BLaER1 (cell line): ENCODE data around the gene PAPSS2.

Experiments
- H3K27ac ChIP-seq: shearing (Covaris generic); formaldehyde crosslinking; 2 replicates; pipeline ENCODE4 v1.8.1; 2022
- H3K27me3 ChIP-seq: shearing (Covaris generic); formaldehyde crosslinking; 2 replicates; pipeline ENCODE4 v1.8.1; 2022
- H3K36me3 ChIP-seq: shearing (Covaris generic); formaldehyde crosslinking; 2 replicates; pipeline ENCODE4 v1.8.1; 2022
- H3K4me1 ChIP-seq: shearing (Covaris generic); formaldehyde crosslinking; 2 replicates; pipeline ENCODE4 v1.8.1; 2022
- H3K4me2 ChIP-seq: shearing (Covaris generic); formaldehyde crosslinking; 2 replicates; pipeline ENCODE4 v1.8.1; 2022
- H3K4me3 ChIP-seq: shearing (Covaris generic); formaldehyde crosslinking; 2 replicates; pipeline ENCODE4 v1.8.1; 2022
- H3K9ac ChIP-seq: shearing (Covaris generic); formaldehyde crosslinking; 2 replicates; pipeline ENCODE4 v1.8.1; 2022
- H3K9me3 ChIP-seq: shearing (Covaris generic); formaldehyde crosslinking; 2 replicates; pipeline ENCODE4 v1.8.1; 2022
- H4K20me1 ChIP-seq: shearing (Covaris generic); formaldehyde crosslinking; 2 replicates; pipeline ENCODE4 v1.8.1; 2022
- Cebpa-rat ChIP-seq: shearing (Covaris generic); IDR thresholded peaks from 2 replicates; pipeline ENCODE4 v1.8.1; 2022

PAPSS2 gene

GRCh38 chr10:87759551-87759950 is 99.9 kb downstream of the PAPSS2 start:
- H3K4me3 ChIP-seq: no peak overlapping the region
- H4K20me1 ChIP-seq: no peaks in the 10 kb centered on the region
- no peak overlapping the region for H3K27ac ChIP-seq
- H3K9me3 ChIP-seq: no peaks in the 10 kb centered on the region
- H3K9ac ChIP-seq: no peak overlapping the region
- H3K4me1 ChIP-seq: peaks cover 10% of the 10 kb centered on the region
- H3K36me3 ChIP-seq: peaks cover 58% of the 10 kb centered on the region
- H3K27me3 ChIP-seq: no peaks in the 10 kb centered on the region
- H3K4me2 ChIP-seq: no peak overlapping the region
- TF ChIP-seq Cebpa-rat: no peak

DNA sequence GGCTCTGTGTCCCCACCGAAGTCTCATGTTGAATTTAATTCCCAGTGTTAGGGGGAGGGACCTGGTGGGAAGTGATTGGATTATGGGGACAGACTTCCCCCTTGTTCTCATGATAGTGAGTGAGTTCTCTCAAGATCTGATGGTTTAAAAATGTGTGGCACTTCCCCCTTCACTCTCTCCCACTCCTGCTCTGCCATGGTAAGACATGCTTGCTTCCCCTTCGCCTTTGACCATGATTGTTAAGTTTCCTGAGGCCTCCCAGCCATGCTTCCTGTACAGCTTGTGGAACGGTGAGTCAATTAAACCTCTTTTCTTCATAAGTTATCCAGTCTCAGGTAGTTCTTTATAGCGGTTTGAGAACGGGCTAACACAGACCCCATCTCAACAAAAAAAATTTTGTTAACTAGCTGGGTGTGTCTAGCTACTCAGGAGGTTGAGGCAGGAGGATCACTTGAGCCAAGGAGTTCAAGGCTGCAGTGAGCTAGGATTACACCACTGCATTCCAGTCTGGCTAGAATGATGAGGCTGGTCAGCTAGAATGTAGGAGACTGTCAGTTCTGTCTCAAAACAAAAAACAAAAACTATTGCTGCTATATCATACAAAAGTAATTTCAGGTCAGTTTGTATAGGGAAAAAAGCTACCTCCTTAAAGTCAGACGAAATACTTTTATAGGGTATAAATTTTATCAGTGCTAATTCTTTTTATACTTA is 100.7 kb downstream of the PAPSS2 start:
- Histone ChIP-seq H3K36me3 (peaks cover 54% of the 10 kb centered on the region), H4K20me1 (no peaks in the 10 kb centered on the region), H3K4me2 (peak overlapping the region; percentile 37), H3K9me3 (no peaks in the 10 kb centered on the region), H3K27me3 (no peaks in the 10 kb centered on the region), H3K9ac (no peak overlapping the region), H3K27ac (no peak overlapping the region), H3K4me3 (no peak overlapping the region), H3K4me1 (peaks cover 10% of the 10 kb centered on the region)
- no peak for TF ChIP-seq Cebpa-rat

GRCh38 chr10:87761153-87761552 is 101.5 kb downstream of the PAPSS2 start:
- H3K4me2 ChIP-seq: no peak overlapping the region
- H3K4me1 ChIP-seq: peaks cover 10% of the 10 kb centered on the region
- peaks cover 52% of the 10 kb centered on the region for H3K36me3 ChIP-seq
- no peak for TF ChIP-seq Cebpa-rat
- no peak overlapping the region for H3K27ac ChIP-seq
- H3K4me3 ChIP-seq: no peak overlapping the region
- no peak overlapping the region for H3K9ac ChIP-seq
- H3K9me3 ChIP-seq: no peaks in the 10 kb centered on the region
- no peaks in the 10 kb centered on the region for H3K27me3 ChIP-seq
- H4K20me1 ChIP-seq: no peaks in the 10 kb centered on the region

- TF ChIP-seq Cebpa-rat: no peak
- Histone ChIP-seq H3K36me3 (peaks cover 52% of the 10 kb centered on the region), H3K4me2 (no peak overlapping the region), H4K20me1 (no peaks in the 10 kb centered on the region), H3K9me3 (no peaks in the 10 kb centered on the region), H3K4me1 (peaks cover 10% of the 10 kb centered on the region), H3K4me3 (no peak overlapping the region), H3K27ac (no peak overlapping the region), H3K27me3 (no peaks in the 10 kb centered on the region), H3K9ac (no peak overlapping the region)
These were observed 102.2 kb downstream of the PAPSS2 start for GRCh38 chr10:87761892-87762291.

- Histone ChIP-seq H4K20me1 (no peaks in the 10 kb centered on the region), H3K9ac (no peak overlapping the region), H3K27me3 (no peaks in the 10 kb centered on the region), H3K4me1 (peaks cover 10% of the 10 kb centered on the region), H3K9me3 (no peaks in the 10 kb centered on the region), H3K36me3 (peaks cover 57% of the 10 kb centered on the region), H3K4me2 (no peak overlapping the region), H3K27ac (no peak overlapping the region), H3K4me3 (no peak overlapping the region)
- no peak for TF ChIP-seq Cebpa-rat
These were observed 103.6 kb downstream of the PAPSS2 start for GRCh38 chr10:87763086-87763861.

DNA sequence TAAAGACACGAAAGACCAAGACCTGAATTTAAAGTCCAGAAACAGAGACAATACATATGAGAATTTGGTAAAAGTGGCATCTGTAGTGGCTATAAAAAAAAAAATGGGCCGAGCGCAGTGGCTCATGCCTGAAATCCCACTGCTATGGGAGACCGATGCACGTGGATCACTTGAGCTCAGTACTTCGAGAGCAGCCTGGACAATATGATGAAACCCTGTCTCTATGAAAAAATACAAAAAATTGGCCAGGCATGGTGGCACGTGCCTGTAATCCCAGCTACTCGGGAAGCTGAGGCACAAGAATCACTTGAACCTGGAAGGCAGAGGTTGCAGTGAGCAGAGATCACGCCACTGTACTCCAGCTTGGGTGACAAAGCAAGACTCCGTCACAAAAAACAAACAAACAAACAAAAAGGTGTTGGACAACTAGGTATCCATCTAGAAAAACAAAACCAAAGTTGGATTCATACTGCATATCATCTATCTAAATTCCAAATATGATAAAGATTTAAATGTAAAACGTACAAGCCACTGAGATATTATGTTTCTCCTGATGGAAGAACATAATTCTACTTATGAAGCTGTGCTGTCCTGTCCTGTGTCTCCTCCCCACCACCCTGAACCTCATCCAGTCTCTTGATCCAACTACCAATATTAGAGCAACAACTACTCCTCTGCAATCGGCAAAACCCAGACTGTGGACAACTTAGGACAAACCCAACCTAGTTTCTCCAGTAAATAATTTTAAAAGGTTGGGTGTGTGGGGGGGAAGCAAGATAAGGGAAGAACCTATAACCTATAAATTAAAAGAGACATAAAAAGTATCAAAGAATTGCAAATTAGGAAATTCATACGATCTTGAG is 104.6 kb downstream of the PAPSS2 start:
- no peak overlapping the region for H3K4me3 ChIP-seq
- H3K4me1 ChIP-seq: peaks cover 10% of the 10 kb centered on the region
- no peak overlapping the region for H3K27ac ChIP-seq
- TF ChIP-seq Cebpa-rat: no peak
- H3K36me3 ChIP-seq: peaks cover 64% of the 10 kb centered on the region
- no peak overlapping the region for H3K4me2 ChIP-seq
- no peak overlapping the region for H3K9ac ChIP-seq
- H4K20me1 ChIP-seq: no peaks in the 10 kb centered on the region
- H3K9me3 ChIP-seq: no peaks in the 10 kb centered on the region
- no peaks in the 10 kb centered on the region for H3K27me3 ChIP-seq

DNA sequence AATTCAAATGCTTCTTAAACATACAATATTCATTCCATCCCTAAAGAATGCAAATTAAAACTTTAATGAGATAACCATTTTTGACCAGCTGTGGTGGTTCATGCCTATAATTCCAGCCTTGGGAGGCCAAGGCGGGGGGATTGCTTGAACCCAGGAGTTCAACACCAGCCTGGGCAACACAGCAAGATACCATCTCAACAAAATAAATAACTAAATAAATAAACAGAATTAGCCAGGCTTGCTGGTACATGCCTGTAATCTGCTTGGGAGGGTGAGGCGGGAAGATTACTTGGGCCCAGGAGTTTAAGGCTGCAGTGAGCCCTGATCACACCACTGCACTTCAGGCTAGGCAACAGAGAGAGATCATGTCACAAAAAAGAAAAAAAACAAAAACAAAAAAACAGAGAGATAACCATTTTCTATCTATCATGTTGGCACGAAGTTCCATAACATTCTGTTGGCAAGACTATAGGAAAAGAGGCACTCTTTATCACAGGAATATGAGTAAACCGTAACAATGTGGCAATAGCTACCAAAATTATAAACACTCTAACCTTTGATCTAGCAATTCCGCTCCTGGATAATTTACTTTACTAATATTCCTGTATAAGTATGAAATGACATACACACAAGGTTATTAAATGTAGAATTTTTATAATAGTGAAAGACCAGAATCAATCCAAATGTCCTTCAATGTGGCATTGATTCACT is 106.1 kb downstream of the PAPSS2 start:
- no peaks in the 10 kb centered on the region for H3K4me1 ChIP-seq
- H3K4me2 ChIP-seq: no peak overlapping the region
- no peaks in the 10 kb centered on the region for H3K27me3 ChIP-seq
- TF ChIP-seq Cebpa-rat: no peak
- no peak overlapping the region for H3K4me3 ChIP-seq
- H3K27ac ChIP-seq: no peak overlapping the region
- H4K20me1 ChIP-seq: no peaks in the 10 kb centered on the region
- H3K9me3 ChIP-seq: no peaks in the 10 kb centered on the region
- no peak overlapping the region for H3K9ac ChIP-seq
- H3K36me3 ChIP-seq: peaks cover 61% of the 10 kb centered on the region

- Histone ChIP-seq H3K27ac (no peak overlapping the region), H3K4me1 (no peaks in the 10 kb centered on the region), H3K27me3 (no peaks in the 10 kb centered on the region), H3K4me3 (no peak overlapping the region), H3K36me3 (peaks cover 50% of the 10 kb centered on the region), H4K20me1 (0 out of 2 replicates have a peak, but pooled peaks cover 3% of the 10 kb centered on the region), H3K9ac (no peak overlapping the region), H3K4me2 (no peak overlapping the region), H3K9me3 (no peaks in the 10 kb centered on the region)
- TF ChIP-seq Cebpa-rat: no peak
These were observed 107.6 kb downstream of the PAPSS2 start for GRCh38 chr10:87767253-87767652.

GRCh38 chr10:87771871-87772500 is 112.3 kb downstream of the PAPSS2 start:
- H3K9me3 ChIP-seq: no peaks in the 10 kb centered on the region
- H3K4me2 ChIP-seq: no peak overlapping the region
- H3K36me3 ChIP-seq: peaks cover 43% of the 10 kb centered on the region
- TF ChIP-seq Cebpa-rat: no peak
- no peak overlapping the region for H3K27ac ChIP-seq
- no peaks in the 10 kb centered on the region for H3K4me1 ChIP-seq
- H3K27me3 ChIP-seq: no peaks in the 10 kb centered on the region
- H3K4me3 ChIP-seq: no peak overlapping the region
- H4K20me1 ChIP-seq: 0 out of 2 replicates have a peak, but pooled peaks cover 7% of the 10 kb centered on the region
- H3K9ac ChIP-seq: no peak overlapping the region
